Frontal cortex (tissue), 4 donors: ENCODE data around the gene STK35. TPM values are rescaled to one million over a fixed set of nuclear protein-coding genes. Genes with fewer than 3 reads are reported as not detected.

ENCODE experiments used
- DNase-seq, 2 donors: peaks; one replicate each; pipeline ENCODE4 v3.0.0; 2012; ENCODE audit warnings: low spot score in 2 of 2
- FAIRE-seq: peaks from 2 replicates; lab custom pipeline; 2012; peaks lifted over from hg19 to GRCh38; lab: Jason Lieb, UNC
- total RNA-seq: library from RNA; depleted of rRNA; stranded (reverse); fragments of >200 nt; gene quantifications from one replicate; pipeline ENCODE4 v1.2.3, GENCODE V29; 2014
- donor health status: control.
- donor health status: control.
- donor health status: control.

Gene STK35
- total RNA-seq, 1 donor from 2014 or later = 9.8 TPM

GRCh38 chr20:2131366-2131765, 29.7 kb downstream of the STK35 start:
- FAIRE-seq (no peak), DNase-seq (no peak)

- DNase-seq (no peak), FAIRE-seq (no peak)
Measured at GRCh38 chr20:2132461-2132901, 30.9 kb downstream of the STK35 start.

GRCh38 chr20:2133318-2134183, 31.9 kb downstream of the STK35 start:
- FAIRE-seq (no peak), DNase-seq (no peak)

GRCh38 chr20:2135013-2135412, 33.4 kb downstream of the STK35 start:
- FAIRE-seq (no peak), DNase-seq (no peak)

- DNase-seq (no peak), FAIRE-seq (no peak)
Measured at GRCh38 chr20:2136275-2136674, 34.6 kb downstream of the STK35 start.

GRCh38 chr20:2137552-2138201, 36.0 kb downstream of the STK35 start:
- DNase-seq = no peak
- FAIRE-seq = no peak

- FAIRE-seq (no peak), DNase-seq (no peak)
Measured at GRCh38 chr20:2138396-2138795, 36.8 kb downstream of the STK35 start.

- DNase-seq = no peak
- FAIRE-seq = no peak
Measured at GRCh38 chr20:2139250-2139649, 37.6 kb downstream of the STK35 start.

- FAIRE-seq (no peak), DNase-seq (no peak)
Measured at GRCh38 chr20:2139736-2140135, 38.1 kb downstream of the STK35 start.

- no peak for DNase-seq
- FAIRE-seq = no peak
Measured at GRCh38 chr20:2140561-2140960, 38.9 kb downstream of the STK35 start.

GRCh38 chr20:2141600-2142575, 40.3 kb downstream of the STK35 start:
- FAIRE-seq = no peak
- DNase-seq = no peak

- no peak for FAIRE-seq
- no peak for DNase-seq
Measured at GRCh38 chr20:2142649-2143048, 41.0 kb downstream of the STK35 start.

- DNase-seq (no peak), FAIRE-seq (no peak)
Measured at GRCh38 chr20:2143594-2143993, 42.0 kb downstream of the STK35 start.

GRCh38 chr20:2144850-2145249, 43.2 kb downstream of the STK35 start:
- DNase-seq (no peak), FAIRE-seq (no peak)

- FAIRE-seq (no peak), DNase-seq (no peak)
Measured at GRCh38 chr20:2145376-2145775, 43.7 kb downstream of the STK35 start.

- no peak for FAIRE-seq
Measured at GRCh38 chr20:2146080-2146867, 44.6 kb downstream of the STK35 start.

GRCh38 chr20:2149507-2149906, 47.9 kb downstream of the STK35 start:
- FAIRE-seq (no peak), DNase-seq (no peak)

More at GRCh38 chr20:2146080-2146867, 44.6 kb downstream of the STK35 start:
- DNase-seq = no peak

GRCh38 chr20:2150660-2151059, 49.0 kb downstream of the STK35 start:
- no peak for FAIRE-seq

GRCh38 chr20:2151858-2152281, 50.2 kb downstream of the STK35 start:
- no peak for FAIRE-seq
- no peak for DNase-seq

More at GRCh38 chr20:2150660-2151059, 49.0 kb downstream of the STK35 start:
- DNase-seq = no peak
